ENCODE results near the gene RFTN1. TPM values are rescaled to one million over a fixed set of nuclear protein-coding genes. Genes with fewer than 3 reads are reported as not detected.

Gene RFTN1
- total and polyA plus RNA-seq, 5 experiments from 2014 or later = 35.3 to 61.8 (median 44.2) TPM

- POLR2A ChIA-PET = no interaction called here
- Mint-ChIP-seq H3K4me3 (no peak overlapping the region), H3K9me3 (no peaks in the 10 kb centered on the region), H3K27ac (peak overlapping the region in 5 of 10 donors; percentile 27 to 84 (median 53)), H3K27me3 (no peaks in the 10 kb centered on the region), H3K4me1 (peaks cover 50 to 81% (median 75%) of the 10 kb centered on the region in 4 donors), H3K36me3 (peaks cover 0 to 41% (median 27%) of the 10 kb centered on the region in 3 donors)
- ATAC-seq = no peak
- no peak for DNase-seq
These were observed 10.2 kb downstream of the RFTN1 start for GRCh38 chr3:16503191-16503776.

GRCh38 chr3:16502347-16502908 is 11.1 kb downstream of the RFTN1 start:
- Mint-ChIP-seq H3K9me3 (no peaks in the 10 kb centered on the region), H3K4me3 (no peak overlapping the region), H3K27ac (peak overlapping the region in 3 of 10 donors; percentile 27 to 56 (median 53)), H3K27me3 (no peaks in the 10 kb centered on the region), H3K36me3 (peaks cover 0 to 39% (median 27%) of the 10 kb centered on the region in 3 donors), H3K4me1 (peaks cover 47 to 81% (median 73%) of the 10 kb centered on the region in 4 donors)
- no peak for ATAC-seq
- no peak for DNase-seq
- POLR2A ChIA-PET = no interaction called here

- H3K4me1 Mint-ChIP-seq = peaks cover 51 to 83% (median 74%) of the 10 kb centered on the region in 4 donors
- POLR2A ChIA-PET = interaction anchor here (0.5 kb wide), 1 partner anchor 191 kb away, joined by 5 read pairs; no protein-coding TSS in a partner anchor
- no peak for ATAC-seq
- no peak overlapping the region for H3K4me3 Mint-ChIP-seq
- peaks cover 0 to 39% (median 27%) of the 10 kb centered on the region in 3 donors for H3K36me3 Mint-ChIP-seq
- no peak for DNase-seq
- no peaks in the 10 kb centered on the region for H3K9me3 Mint-ChIP-seq
- H3K27ac Mint-ChIP-seq = no peak overlapping the region
- H3K27me3 Mint-ChIP-seq = no peaks in the 10 kb centered on the region
These were observed 12.1 kb downstream of the RFTN1 start for GRCh38 chr3:16501376-16501775.

- no peak for DNase-seq
- H3K27me3 Mint-ChIP-seq = no peaks in the 10 kb centered on the region
- no peak overlapping the region for H3K4me3 Mint-ChIP-seq
- POLR2A ChIA-PET = interaction anchor here (0.5 to 1.3 kb wide), 2 partner anchors 19 to 190 kb away, joined by 3 to 5 read pairs; no protein-coding TSS in a partner anchor
- H3K9me3 Mint-ChIP-seq = no peaks in the 10 kb centered on the region
- ATAC-seq = no peak
- peaks cover 52 to 83% (median 74%) of the 10 kb centered on the region in 4 donors for H3K4me1 Mint-ChIP-seq
- no peak overlapping the region for H3K27ac Mint-ChIP-seq
- peaks cover 0 to 34% (median 24%) of the 10 kb centered on the region in 3 donors for H3K36me3 Mint-ChIP-seq
These were observed 12.6 kb downstream of the RFTN1 start for GRCh38 chr3:16500911-16501310.

GRCh38 chr3:16500093-16500492 is 13.4 kb downstream of the RFTN1 start:
- peak overlapping the region in 2 of 10 donors; percentile 16 to 59 for H3K27ac Mint-ChIP-seq
- POLR2A ChIA-PET = interaction anchor here (0.6 to 1.3 kb wide), 2 partner anchors 17 to 18 kb away, joined by 3 to 4 read pairs; no protein-coding TSS in a partner anchor
- peaks cover 0 to 26% (median 16%) of the 10 kb centered on the region in 3 donors for H3K36me3 Mint-ChIP-seq
- ATAC-seq (no peak), DNase-seq (no peak)
- peaks cover 53 to 83% (median 75%) of the 10 kb centered on the region in 4 donors for H3K4me1 Mint-ChIP-seq
- no peaks in the 10 kb centered on the region for H3K27me3 Mint-ChIP-seq
- H3K4me3 Mint-ChIP-seq = peak overlapping the region in 2 of 10 donors; percentile 15 to 33
- H3K9me3 Mint-ChIP-seq = no peaks in the 10 kb centered on the region

GRCh38 chr3:16499351-16499750 is 14.1 kb downstream of the RFTN1 start:
- ATAC-seq (no peak), DNase-seq (no peak)
- Mint-ChIP-seq H3K27ac (no peak overlapping the region), H3K9me3 (no peaks in the 10 kb centered on the region), H3K27me3 (no peaks in the 10 kb centered on the region), H3K4me1 (peaks cover 50 to 83% (median 75%) of the 10 kb centered on the region in 4 donors), H3K4me3 (no peak overlapping the region), H3K36me3 (peaks cover 0 to 19% (median 9%) of the 10 kb centered on the region in 3 donors)
- POLR2A ChIA-PET = interaction anchor here (1.3 kb wide), 1 partner anchor 17 kb away, joined by 3 read pairs; no protein-coding TSS in a partner anchor

GRCh38 chr3:16498130-16498890 is 15.2 kb downstream of the RFTN1 start:
- no peaks in the 10 kb centered on the region for H3K27me3 Mint-ChIP-seq
- ATAC-seq (no peak), DNase-seq (no peak)
- peaks cover 0 to 30% (median 9%) of the 10 kb centered on the region in 3 donors for H3K36me3 Mint-ChIP-seq
- H3K4me1 Mint-ChIP-seq = peaks cover 44 to 76% (median 69%) of the 10 kb centered on the region in 4 donors
- H3K4me3 Mint-ChIP-seq = peak overlapping the region in 4 of 10 donors; percentile 28 to 55 (median 36)
- no peaks in the 10 kb centered on the region for H3K9me3 Mint-ChIP-seq
- peak overlapping the region in 8 of 10 donors; percentile 11 to 86 (median 58) for H3K27ac Mint-ChIP-seq
- POLR2A ChIA-PET = interaction anchor here (0.6 to 7.9 kb wide), 3 partner anchors 14 to 33 kb away, joined by 3 to 42 read pairs (median 19); no protein-coding TSS in a partner anchor

GRCh38 chr3:16496408-16497222 is 16.9 kb downstream of the RFTN1 start:
- Mint-ChIP-seq H3K4me3 (peak overlapping the region in 9 of 10 donors; percentile 24 to 74 (median 53)), H3K4me1 (peaks cover 40 to 67% (median 64%) of the 10 kb centered on the region in 4 donors), H3K9me3 (no peaks in the 10 kb centered on the region), H3K27ac (peak overlapping the region; percentile 29 to 83 (median 64)), H3K36me3 (peaks cover 9 to 38% (median 24%) of the 10 kb centered on the region in 3 donors), H3K27me3 (no peaks in the 10 kb centered on the region)
- POLR2A ChIA-PET = interaction anchor here (1.0 to 7.9 kb wide), 7 partner anchors 8 to 232 kb away, joined by 3 to 42 read pairs (median 4); partner anchors contain the start of genes DPH3 and OXNAD1
- ATAC-seq (peak; percentile 34 to 67), DNase-seq (no peak)

- Mint-ChIP-seq H3K27ac (peak overlapping the region in 9 of 10 donors; percentile 43 to 83 (median 63)), H3K4me1 (peaks cover 41 to 67% (median 64%) of the 10 kb centered on the region in 4 donors), H3K4me3 (peak overlapping the region in 9 of 10 donors; percentile 24 to 74 (median 53)), H3K27me3 (no peaks in the 10 kb centered on the region), H3K36me3 (peaks cover 9 to 43% (median 28%) of the 10 kb centered on the region in 3 donors), H3K9me3 (no peaks in the 10 kb centered on the region)
- peak in 5 of 10 donors; percentile 8 to 64 (median 39) for DNase-seq
- ATAC-seq = peak; percentile 79 to 89
- POLR2A ChIA-PET = interaction anchor here (1.0 to 7.9 kb wide), 7 partner anchors 9 to 231 kb away, joined by 3 to 42 read pairs (median 4); partner anchors contain the start of genes DPH3 and OXNAD1
These were observed 17.5 kb downstream of the RFTN1 start for GRCh38 chr3:16496008-16496407.

- DNase-seq (no peak), ATAC-seq (no peak)
- Mint-ChIP-seq H3K4me1 (peaks cover 42 to 64% (median 60%) of the 10 kb centered on the region in 4 donors), H3K27ac (peak overlapping the region in 9 of 10 donors; percentile 42 to 83 (median 61)), H3K27me3 (no peaks in the 10 kb centered on the region), H3K36me3 (peaks cover 9 to 42% (median 19%) of the 10 kb centered on the region in 3 donors), H3K4me3 (peak overlapping the region in 6 of 10 donors; percentile 22 to 74 (median 44)), H3K9me3 (no peaks in the 10 kb centered on the region)
- POLR2A ChIA-PET = interaction anchor here (3.7 to 7.9 kb wide), 2 partner anchors 12 to 17 kb away, joined by 19 to 42 read pairs; no protein-coding TSS in a partner anchor
These were observed 18.6 kb downstream of the RFTN1 start for GRCh38 chr3:16494814-16495431.

- H3K36me3 Mint-ChIP-seq = peaks cover 13 to 49% (median 21%) of the 10 kb centered on the region in 3 donors
- H3K4me3 Mint-ChIP-seq = no peak overlapping the region
- H3K9me3 Mint-ChIP-seq = no peaks in the 10 kb centered on the region
- POLR2A ChIA-PET = interaction anchor here (3.7 to 7.9 kb wide), 2 partner anchors 11 to 18 kb away, joined by 19 to 42 read pairs; no protein-coding TSS in a partner anchor
- DNase-seq (no peak), ATAC-seq (no peak)
- H3K27ac Mint-ChIP-seq = peak overlapping the region in 3 of 10 donors; percentile 52 to 70 (median 63)
- peaks cover 42 to 59% (median 56%) of the 10 kb centered on the region in 4 donors for H3K4me1 Mint-ChIP-seq
- no peaks in the 10 kb centered on the region for H3K27me3 Mint-ChIP-seq
These were observed 19.4 kb downstream of the RFTN1 start for GRCh38 chr3:16494094-16494493.

Data from naive thymus-derived CD8-positive, alpha-beta T cell (primary cell).